Left renal pelvis (tissue), 4 donors: ENCODE results near the gene SAT2. TPM values are rescaled to one million over a fixed set of nuclear protein-coding genes. Genes with fewer than 3 reads are reported as not detected.

Source experiments
- DNase-seq, 4 donors: peaks; one replicate each; pipeline ENCODE4 v3.0.0-alpha.2; 2013; ENCODE audit warnings: low read depth in 4 of 4, low spot score in 3 of 4
- polyA plus RNA-seq, 4 donors: library from polyadenylated mRNA; unstranded; fragments of 120-200 nt; gene quantifications; one replicate each; pipeline ENCODE4 v1.2.1, GENCODE V29; 2013; ENCODE audit not compliant: insufficient read length in 4 of 4

The SAT2 gene
- polyA plus RNA-seq, 4 donors: 86.6 to 152 (median 114) TPM

DNA sequence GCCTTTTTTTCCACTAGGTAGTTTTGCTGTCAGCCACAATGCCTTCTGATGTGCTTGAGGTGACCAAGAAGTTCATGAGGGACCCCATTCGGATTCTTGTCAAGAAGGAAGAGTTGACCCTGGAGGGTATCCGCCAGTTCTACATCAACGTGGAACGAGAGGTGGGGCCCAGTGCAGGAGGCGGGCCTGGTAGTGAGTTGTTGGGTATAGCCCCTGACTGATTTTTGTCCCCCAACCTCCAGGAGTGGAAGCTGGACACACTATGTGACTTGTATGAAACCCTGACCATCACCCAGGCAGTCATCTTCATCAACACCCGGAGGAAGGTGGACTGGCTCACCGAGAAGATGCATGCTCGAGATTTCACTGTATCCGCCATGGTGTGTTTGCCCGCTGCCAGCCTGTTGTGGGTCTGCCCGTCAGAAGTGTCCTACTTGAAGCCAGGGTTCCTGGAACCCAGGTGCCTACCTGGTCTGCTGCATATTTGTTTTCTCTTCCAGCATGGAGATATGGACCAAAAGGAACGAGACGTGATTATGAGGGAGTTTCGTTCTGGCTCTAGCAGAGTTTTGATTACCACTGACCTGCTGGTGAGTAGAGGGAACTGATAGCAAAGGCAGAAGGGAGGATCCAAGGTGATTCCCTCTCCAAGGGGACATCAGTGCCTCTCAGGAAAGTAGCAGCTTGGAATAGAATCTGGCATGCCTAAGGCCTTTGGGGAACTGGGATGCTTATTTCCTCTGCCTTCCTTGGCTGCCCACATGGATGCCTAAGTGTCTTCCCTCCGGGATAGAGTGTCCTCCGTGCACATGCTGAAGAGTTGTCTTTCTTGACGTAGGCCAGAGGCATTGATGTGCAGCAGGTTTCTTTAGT lies 50.1 kb downstream of the SAT2 start:
- DNase-seq: no peak

- no peak for DNase-seq
These were observed 51.1 kb downstream of the SAT2 start for GRCh38 chr17:7576432-7576937.

Other genes starting within 250 kb of the SAT2 start
- gene TNK1, start 246.7 kb downstream of the SAT2 start, polyA plus RNA-seq: 1 to 10 TPM in 3 of 4 donors, under 1 TPM in 1; 1.00 to 6.1 (median 5.2) TPM
- 10 to 100 TPM; 30.3 to 48.7 (median 39.6) TPM for gene PLSCR3, start 233.3 kb downstream of the SAT2 start, polyA plus RNA-seq
- 10 to 100 TPM; 52.8 to 90.1 (median 80.5) TPM for gene TMEM256, start 223.7 kb downstream of the SAT2 start, polyA plus RNA-seq
- 10 to 100 TPM; 21.4 to 55.8 (median 32.8) TPM for gene NLGN2, start 220.0 kb downstream of the SAT2 start, polyA plus RNA-seq
- gene SPEM1, start 207.5 kb downstream of the SAT2 start, polyA plus RNA-seq: not detected
- under 1 TPM in 1 of 4 donors, not detected in 3; 0.18 TPM for gene SPEM2, start 202.2 kb downstream of the SAT2 start, polyA plus RNA-seq
- not detected for gene SPEM3, start 199.0 kb downstream of the SAT2 start, polyA plus RNA-seq
- 1 to 10 TPM; 1.1 to 4.8 (median 3.8) TPM for gene TMEM102, start 192.4 kb downstream of the SAT2 start, polyA plus RNA-seq
- 10 to 100 TPM in 1 of 4 donors, 1 to 10 TPM in 3; 5.6 to 17.1 (median 8.5) TPM for gene FGF11, start 188.3 kb downstream of the SAT2 start, polyA plus RNA-seq
- 10 to 100 TPM in 2 of 4 donors, 1 to 10 TPM in 2; 9.0 to 15.1 (median 9.8) TPM for gene CHRNB1, start 182.8 kb downstream of the SAT2 start, polyA plus RNA-seq
- 10 to 100 TPM; 36.1 to 46.1 (median 43.4) TPM for gene ZBTB4, start 148.2 kb downstream of the SAT2 start, polyA plus RNA-seq
- gene SLC35G6, start 146.4 kb downstream of the SAT2 start, polyA plus RNA-seq: under 1 TPM in 2 of 4 donors, not detected in 2; 0.12 to 0.46 TPM
- gene POLR2A, start 143.5 kb downstream of the SAT2 start, polyA plus RNA-seq: 100 to 1,000 TPM; 105 to 159 (median 123) TPM
- 10 to 100 TPM; 20.3 to 43.5 (median 25.8) TPM for gene TNFSF12, start 78.8 kb downstream of the SAT2 start, polyA plus RNA-seq
- gene TNFSF13, start 69.1 kb downstream of the SAT2 start, polyA plus RNA-seq: 10 to 100 TPM in 3 of 4 donors, 1 to 10 TPM in 1; 7.1 to 15.7 (median 12.7) TPM
- gene SENP3, start 65.9 kb downstream of the SAT2 start, polyA plus RNA-seq: 10 to 100 TPM; 57.4 to 83.0 (median 73.6) TPM
- gene CD68, start 48.2 kb downstream of the SAT2 start, polyA plus RNA-seq: 10 to 100 TPM; 32.3 to 70.7 (median 54.9) TPM
- 100 to 1,000 TPM in 3 of 4 donors, 10 to 100 TPM in 1; 75.1 to 114 (median 112) TPM for gene MPDU1, start 44.0 kb downstream of the SAT2 start, polyA plus RNA-seq
- 10 to 100 TPM in 1 of 4 donors, 1 to 10 TPM in 3; 2.5 to 10.5 (median 3.6) TPM for gene SOX15, start 37.7 kb downstream of the SAT2 start, polyA plus RNA-seq
- 10 to 100 TPM; 42.8 to 55.0 (median 45.2) TPM for gene FXR2, start 12.9 kb downstream of the SAT2 start, polyA plus RNA-seq
- 1 to 10 TPM; 2.3 to 5.1 (median 4.0) TPM for gene SHBG, start 2.3 kb upstream of the SAT2 start, polyA plus RNA-seq
- gene ATP1B2, start 23.1 kb upstream of the SAT2 start, polyA plus RNA-seq: 10 to 100 TPM; 18.3 to 27.3 (median 20.5) TPM
- gene TP53, start 59.7 kb upstream of the SAT2 start, polyA plus RNA-seq: 10 to 100 TPM; 45.1 to 75.9 (median 70.2) TPM
- 10 to 100 TPM in 3 of 4 donors, 1 to 10 TPM in 1; 9.0 to 17.0 (median 12.8) TPM for gene WRAP53, start 60.7 kb upstream of the SAT2 start, polyA plus RNA-seq
- 10 to 100 TPM; 19.8 to 32.6 (median 23.4) TPM for gene EFNB3, start 77.4 kb upstream of the SAT2 start, polyA plus RNA-seq
- gene DNAH2, start 89.9 kb upstream of the SAT2 start, polyA plus RNA-seq: under 1 TPM; 0.29 to 0.49 (median 0.38) TPM
- 10 to 100 TPM; 18.4 to 30.7 (median 23.3) TPM for gene KDM6B, start 206.4 kb upstream of the SAT2 start, polyA plus RNA-seq
- 10 to 100 TPM; 13.4 to 26.9 (median 24.7) TPM for gene TMEM88, start 227.2 kb upstream of the SAT2 start, polyA plus RNA-seq
- gene NAA38, start 229.7 kb upstream of the SAT2 start, polyA plus RNA-seq: 100 to 1,000 TPM in 1 of 4 donors, 10 to 100 TPM in 3; 60.5 to 133 (median 65.9) TPM
- gene CYB5D1, start 230.2 kb upstream of the SAT2 start, polyA plus RNA-seq: 10 to 100 TPM; 10.6 to 28.9 (median 24.4) TPM